Measurements from ENCODE around the gene AGRN. TPM values are rescaled to one million over a fixed set of nuclear protein-coding genes. Genes with fewer than 3 reads are reported as not detected.
A peak's percentile ranks its signal among the peaks of the same experiment; 100 is the strongest.
"Not testable (repeated sequence)": the region's sequence is repeated elsewhere in the genome, so short reads cannot be mapped to it uniquely, and the experiment has no call there.

Gene AGRN
- total RNA-seq, 1 experiment from 2014 or later, result 286 TPM

DNA sequence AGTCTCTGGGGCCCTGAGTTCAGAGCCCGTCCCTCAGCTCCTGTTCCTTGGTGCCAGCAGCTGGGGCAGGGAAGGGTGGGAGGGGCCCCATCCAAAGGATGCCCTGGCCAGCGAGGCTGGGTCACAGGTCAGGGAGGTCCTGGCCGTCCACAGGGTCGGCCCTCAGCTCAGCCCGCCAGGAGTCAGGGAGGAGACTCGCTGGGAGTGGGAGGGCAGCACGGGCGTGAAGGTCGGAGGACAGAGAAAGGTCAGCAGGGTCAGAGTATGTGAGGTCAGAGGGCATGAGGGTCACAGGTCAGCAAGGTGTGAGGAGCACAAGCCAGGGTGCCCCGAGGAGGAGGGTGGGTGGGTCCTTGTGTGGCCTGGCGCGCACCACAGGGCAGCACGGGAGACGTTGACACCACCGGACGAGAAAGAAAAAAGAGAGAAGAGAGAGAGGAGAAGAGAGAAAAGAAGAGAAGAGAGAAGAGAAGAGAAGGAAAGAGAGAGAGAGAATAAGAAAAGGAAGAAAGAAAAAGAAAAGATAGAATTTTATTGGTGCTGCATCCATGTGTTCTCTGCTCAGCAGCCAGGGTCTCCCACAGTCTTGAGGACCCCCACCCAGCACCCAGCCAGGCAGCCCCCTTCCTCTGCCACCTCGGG lies 45.1 kb upstream of the AGRN start:
- Mint-ChIP-seq H3K36me3 (ENCODE audit: insufficient read depth, unreplicated experiment) (no peaks in the 10 kb centered on the region), H3K27ac (ENCODE audit: low read depth, unreplicated experiment) (no peak overlapping the region), H3K27me3 (ENCODE audit: insufficient read depth, unreplicated experiment) (no peaks in the 10 kb centered on the region), H3K9me3 (ENCODE audit: unreplicated experiment) (no peaks in the 10 kb centered on the region), H3K4me1 (ENCODE audit: insufficient read depth, unreplicated experiment) (peaks cover 6% of the 10 kb centered on the region), H3K4me3 (ENCODE audit: unreplicated experiment) (no peak overlapping the region)
- intact Hi-C loops (cut with micrococcal nuclease), result loop anchor here (2.0 kb wide), 1 partner anchor 70 kb away; no protein-coding TSS in a partner anchor
- BruUV-seq (replicated peaks), result no TSS peak
- POLR2A ChIA-PET, result no interaction called here
- TF ChIP-seq, protein P1, sequence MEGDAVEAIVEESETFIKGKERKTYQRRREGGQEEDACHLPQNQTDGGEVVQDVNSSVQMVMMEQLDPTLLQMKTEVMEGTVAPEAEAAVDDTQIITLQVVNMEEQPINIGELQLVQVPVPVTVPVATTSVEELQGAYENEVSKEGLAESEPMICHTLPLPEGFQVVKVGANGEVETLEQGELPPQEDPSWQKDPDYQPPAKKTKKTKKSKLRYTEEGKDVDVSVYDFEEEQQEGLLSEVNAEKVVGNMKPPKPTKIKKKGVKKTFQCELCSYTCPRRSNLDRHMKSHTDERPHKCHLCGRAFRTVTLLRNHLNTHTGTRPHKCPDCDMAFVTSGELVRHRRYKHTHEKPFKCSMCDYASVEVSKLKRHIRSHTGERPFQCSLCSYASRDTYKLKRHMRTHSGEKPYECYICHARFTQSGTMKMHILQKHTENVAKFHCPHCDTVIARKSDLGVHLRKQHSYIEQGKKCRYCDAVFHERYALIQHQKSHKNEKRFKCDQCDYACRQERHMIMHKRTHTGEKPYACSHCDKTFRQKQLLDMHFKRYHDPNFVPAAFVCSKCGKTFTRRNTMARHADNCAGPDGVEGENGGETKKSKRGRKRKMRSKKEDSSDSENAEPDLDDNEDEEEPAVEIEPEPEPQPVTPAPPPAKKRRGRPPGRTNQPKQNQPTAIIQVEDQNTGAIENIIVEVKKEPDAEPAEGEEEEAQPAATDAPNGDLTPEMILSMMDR (IDR thresholded peaks at IDR 0.05; ENCODE audit: unreplicated experiment), result no peak
- DNase-seq (ENCODE audit: unreplicated experiment), result no peak
- CTCF ChIA-PET, result interaction anchor here (1.9 to 2.2 kb wide), 2 partner anchors 10 to 89 kb away, joined by 5 to 10 read pairs; no protein-coding TSS in a partner anchor

DNA sequence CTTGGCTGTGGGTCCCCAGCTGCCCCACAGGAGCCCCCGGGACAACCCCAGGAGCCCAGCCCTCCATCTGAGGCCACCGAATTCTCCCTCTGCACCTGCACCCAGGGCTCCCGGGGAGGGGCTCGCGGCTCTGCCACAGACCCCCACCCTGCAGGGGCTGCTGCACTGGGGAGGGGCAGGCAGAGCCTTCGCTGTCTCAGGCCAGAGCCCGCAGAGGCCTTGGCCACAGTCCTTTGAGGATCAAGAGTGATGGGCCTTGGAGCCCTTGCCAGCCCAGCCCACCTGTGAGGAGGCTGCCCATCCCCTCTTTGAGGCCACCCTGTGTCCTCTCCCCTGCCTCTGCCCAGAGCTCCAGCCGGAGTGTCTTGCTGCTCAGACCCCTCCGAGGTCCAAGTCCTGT lies 44.6 kb upstream of the AGRN start:
- Mint-ChIP-seq H3K4me1 (ENCODE audit: insufficient read depth, unreplicated experiment) (peaks cover 6% of the 10 kb centered on the region), H3K9me3 (ENCODE audit: unreplicated experiment) (no peaks in the 10 kb centered on the region), H3K27me3 (ENCODE audit: insufficient read depth, unreplicated experiment) (no peaks in the 10 kb centered on the region), H3K4me3 (ENCODE audit: unreplicated experiment) (no peak overlapping the region), H3K36me3 (ENCODE audit: insufficient read depth, unreplicated experiment) (no peaks in the 10 kb centered on the region), H3K27ac (ENCODE audit: low read depth, unreplicated experiment) (no peak overlapping the region)
- no peak for DNase-seq (ENCODE audit: unreplicated experiment)
- ChIA-PET POLR2A (interaction anchor here (1.0 to 1.2 kb wide), 2 partner anchors 9 to 78 kb away, joined by 3 to 7 read pairs; partner anchors contain the start of gene PLEKHN1), CTCF (interaction anchor here (0.7 to 2.2 kb wide), 8 partner anchors 8 to 88 kb away, joined by 3 to 10 read pairs (median 4); partner anchors contain the start of gene PLEKHN1)
- intact Hi-C loops (cut with micrococcal nuclease), result loop anchor here (2.0 kb wide), 1 partner anchor 71 kb away; no protein-coding TSS in a partner anchor
- BruUV-seq (replicated peaks), result no TSS peak
- TF ChIP-seq, protein P1 (IDR thresholded peaks at IDR 0.05; ENCODE audit: unreplicated experiment), result no peak

DNA sequence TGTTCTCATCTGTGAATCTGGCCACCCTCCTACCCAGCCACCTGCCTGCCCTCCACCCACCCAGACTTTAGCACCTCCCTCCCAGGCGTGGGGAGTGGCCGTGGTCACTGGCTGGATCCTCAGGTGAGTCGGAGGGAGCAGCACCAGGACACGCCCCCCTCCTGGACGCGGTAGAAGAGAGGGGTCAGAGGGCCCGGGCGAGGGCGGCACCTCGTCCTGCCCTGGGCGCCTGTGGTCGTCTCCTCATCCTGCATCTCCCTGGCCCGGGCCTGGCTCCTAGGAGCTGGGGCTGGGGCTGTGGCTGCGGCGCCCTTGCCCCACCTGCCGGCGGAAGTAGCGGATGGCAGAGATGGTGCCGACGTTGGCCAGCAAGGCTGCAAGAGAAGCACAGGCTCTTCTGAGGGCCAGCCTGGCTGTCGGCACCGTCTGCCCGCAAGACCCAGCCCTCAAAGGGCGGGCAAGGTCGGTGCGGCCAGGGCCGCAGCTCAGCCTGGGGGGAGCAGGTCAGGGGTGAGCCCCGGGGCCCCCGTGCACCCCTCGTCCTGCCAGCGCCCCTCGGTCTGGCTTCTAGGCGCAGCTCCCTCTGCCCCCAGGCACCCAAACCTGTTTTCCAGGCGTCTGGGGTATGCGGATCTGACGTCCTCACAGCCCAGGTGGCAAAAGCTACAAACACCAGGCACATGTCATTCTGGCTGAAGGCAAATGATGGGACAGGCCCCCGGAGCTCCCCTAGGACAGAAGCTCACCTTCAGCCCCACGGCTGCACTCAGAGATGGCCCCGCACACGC lies 43.8 kb upstream of the AGRN start:
- Mint-ChIP-seq H3K9me3 (ENCODE audit: unreplicated experiment) (no peaks in the 10 kb centered on the region), H3K4me3 (ENCODE audit: unreplicated experiment) (no peak overlapping the region), H3K4me1 (ENCODE audit: insufficient read depth, unreplicated experiment) (peaks cover 6% of the 10 kb centered on the region), H3K36me3 (ENCODE audit: insufficient read depth, unreplicated experiment) (no peaks in the 10 kb centered on the region), H3K27me3 (ENCODE audit: insufficient read depth, unreplicated experiment) (no peaks in the 10 kb centered on the region), H3K27ac (ENCODE audit: low read depth, unreplicated experiment) (no peak overlapping the region)
- ChIA-PET CTCF (interaction anchor here (0.6 to 2.2 kb wide), 13 partner anchors 8 to 88 kb away, joined by 3 to 10 read pairs (median 4); partner anchors contain the start of gene PLEKHN1), POLR2A (interaction anchor here (0.6 to 1.2 kb wide), 7 partner anchors 10 to 197 kb away, joined by 3 to 7 read pairs (median 3); partner anchors contain the start of genes NOC2L and PLEKHN1)
- TF ChIP-seq, protein P1 (IDR thresholded peaks at IDR 0.05; ENCODE audit: unreplicated experiment), result peak; percentile 73
- intact Hi-C loops (cut with micrococcal nuclease), result loop anchor here (2.0 kb wide), 1 partner anchor 71 kb away; no protein-coding TSS in a partner anchor
- BruUV-seq (replicated peaks), result no TSS peak
- DNase-seq (ENCODE audit: unreplicated experiment), result peak; percentile 83

DNA sequence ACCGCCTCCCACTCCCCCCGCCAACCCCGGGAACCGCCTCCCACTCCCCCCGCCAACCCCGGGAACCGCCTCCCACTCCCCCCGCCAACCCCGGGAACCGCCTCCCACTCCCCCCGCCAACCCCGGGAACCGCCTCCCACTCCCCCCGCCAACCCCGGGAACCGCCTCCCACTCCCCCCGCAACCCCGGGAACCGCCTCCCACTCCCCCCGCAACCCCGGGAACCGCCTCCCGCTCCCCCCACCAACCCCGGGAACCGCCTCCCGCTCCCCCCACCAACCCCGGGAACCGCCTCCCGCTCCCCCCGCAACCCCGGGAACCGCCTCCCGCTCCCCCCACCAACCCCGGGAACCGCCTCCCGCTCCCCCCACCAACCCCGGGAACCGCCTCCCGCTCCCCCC lies 43.1 kb upstream of the AGRN start:
- POLR2A ChIA-PET, result interaction anchor here (1.0 to 1.2 kb wide), 3 partner anchors 10 to 198 kb away, joined by 3 to 7 read pairs (median 3); partner anchors contain the start of gene PLEKHN1
- DNase-seq (ENCODE audit: unreplicated experiment); BruUV-seq (replicated peaks); H3K36me3 Mint-ChIP-seq (ENCODE audit: insufficient read depth, unreplicated experiment); intact Hi-C loops (cut with micrococcal nuclease); H3K27me3 Mint-ChIP-seq (ENCODE audit: insufficient read depth, unreplicated experiment); H3K27ac Mint-ChIP-seq (ENCODE audit: low read depth, unreplicated experiment); H3K4me3 Mint-ChIP-seq (ENCODE audit: unreplicated experiment); H3K4me1 Mint-ChIP-seq (ENCODE audit: insufficient read depth, unreplicated experiment); H3K9me3 Mint-ChIP-seq (ENCODE audit: unreplicated experiment): not testable (repeated sequence)
- CTCF ChIA-PET, result interaction anchor here (0.6 to 1.9 kb wide), 9 partner anchors 8 to 87 kb away, joined by 3 to 10 read pairs (median 4); partner anchors contain the start of gene PLEKHN1
